Measurements from ENCODE around the gene OTULINL.

- no peak for TF ChIP-seq CTCF (conservative IDR thresholded peaks at IDR 0.05 in 1 of 2, IDR thresholded peaks at IDR 0.05 in 1 of 2; ENCODE audit: extremely low read depth in 1 of 2, insufficient read depth in 1 of 2, low read depth in 1 of 2, low read length in 2 of 2)
- no peak for TF ChIP-seq EZH2 (IDR thresholded peaks at IDR 0.05; ENCODE audit: borderline replicate concordance, low read length)
Observed at GRCh38 chr5:14659821-14660607, 78.4 kb downstream of the OTULINL start.

Measured in mammary epithelial cell (primary cell).